ENCODE results near the gene COBL. TPM values are rescaled to one million over a fixed set of nuclear protein-coding genes. Genes with fewer than 3 reads are reported as not detected.

COBL gene
- total and polyA plus RNA-seq, 2 experiments from 2014 or later: 0.07 to 0.69 TPM

DNA sequence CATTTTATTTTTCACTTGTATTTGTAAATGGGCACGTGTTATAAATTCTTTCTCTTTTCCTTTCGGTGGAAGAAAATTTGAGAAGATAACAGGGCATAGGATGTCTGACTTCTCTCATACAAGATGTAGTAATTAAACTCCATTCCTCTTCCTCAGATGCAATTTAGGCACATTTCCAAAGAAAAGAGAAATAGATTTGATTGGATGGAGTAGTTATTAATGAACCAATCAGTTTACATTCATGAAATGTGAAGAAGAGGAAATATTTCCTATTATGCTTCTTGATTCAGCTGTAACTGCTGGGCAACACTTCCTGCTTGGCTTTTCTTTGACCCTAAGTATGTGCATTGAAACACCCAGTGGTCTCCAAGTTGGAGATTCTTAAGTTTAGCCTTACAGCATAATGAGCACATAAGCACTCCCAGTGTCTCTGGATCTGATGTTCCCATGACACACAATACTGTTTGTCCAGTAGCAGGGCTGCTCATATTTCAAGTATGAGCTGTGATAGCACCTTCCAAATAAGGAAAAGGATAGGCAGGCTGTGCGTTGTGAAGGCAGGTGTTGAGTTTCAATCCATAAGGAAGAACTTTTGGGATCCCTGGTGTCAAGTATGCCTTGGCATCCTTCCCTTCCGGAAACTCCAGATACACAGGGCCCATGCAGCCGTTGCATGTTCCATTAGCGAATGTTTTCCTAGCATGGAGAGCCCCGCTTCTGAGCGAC, 33.4 kb upstream of the COBL start:
- no peaks in the 10 kb centered on the region for H3K9me3 ChIP-seq (ENCODE audit: low read depth)
- no peak overlapping the region for H3K27ac ChIP-seq
- peaks cover 7% of the 10 kb centered on the region for H3K27me3 ChIP-seq
- peak; percentile 19 to 21 for DNase-seq (ENCODE audit: low read depth in 1 of 2, low spot score in 1 of 2)
- no peak overlapping the region for H3K4me3 ChIP-seq
- peaks cover 3% of the 10 kb centered on the region for H3K4me1 ChIP-seq (ENCODE audit: low read depth)
- no peak for TF ChIP-seq CTCF (IDR thresholded peaks at IDR 0.05; ENCODE audit: low read depth, low read length)
- H3K36me3 ChIP-seq: no peaks in the 10 kb centered on the region

GRCh38 chr7:51346126-51346525, 29.5 kb upstream of the COBL start:
- TF ChIP-seq CTCF (IDR thresholded peaks at IDR 0.05; ENCODE audit: low read depth, low read length): no peak
- no peak for DNase-seq (ENCODE audit: low read depth in 1 of 2, low spot score in 1 of 2)
- Histone ChIP-seq H3K9me3 (ENCODE audit: low read depth) (no peaks in the 10 kb centered on the region), H3K36me3 (no peaks in the 10 kb centered on the region), H3K27me3 (peaks cover 7% of the 10 kb centered on the region), H3K4me1 (ENCODE audit: low read depth) (peaks cover 3% of the 10 kb centered on the region), H3K4me3 (no peak overlapping the region), H3K27ac (no peak overlapping the region)

DNA sequence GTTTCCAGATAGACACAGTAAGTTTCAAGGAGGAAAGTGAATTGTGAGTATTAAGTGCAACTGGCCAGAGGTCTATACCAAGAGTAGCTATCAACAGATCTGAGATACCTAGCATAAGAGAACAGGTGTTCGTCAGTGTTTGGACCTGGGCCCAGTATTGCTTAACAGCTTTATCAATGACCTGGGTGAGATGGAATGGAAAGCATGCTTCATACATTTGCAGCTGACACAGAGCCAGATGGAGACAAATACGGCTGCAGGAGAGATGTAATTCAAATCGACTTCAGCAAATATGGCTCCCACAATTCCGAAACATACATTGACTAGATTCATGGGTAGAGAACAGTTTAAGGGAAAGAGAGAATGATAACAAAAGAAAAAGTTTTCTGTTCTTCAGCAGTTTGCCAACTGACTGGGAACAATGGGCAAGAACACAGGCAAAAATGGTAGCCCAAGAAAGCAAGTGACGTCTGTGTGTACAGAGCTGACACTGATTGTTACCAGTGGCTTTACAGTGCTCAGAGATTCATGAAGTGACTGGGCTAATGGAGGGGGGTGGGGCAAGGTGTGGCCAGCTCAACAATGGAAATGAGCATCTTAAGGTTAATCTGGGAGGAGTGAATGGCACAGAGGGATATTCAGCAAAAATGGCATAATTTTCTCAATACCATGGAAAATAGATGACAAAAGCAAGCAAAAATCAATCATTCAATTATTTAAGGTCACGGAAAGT, 28.0 kb upstream of the COBL start:
- H3K4me1 ChIP-seq (ENCODE audit: low read depth): no peaks in the 10 kb centered on the region
- H3K27me3 ChIP-seq: peaks cover 7% of the 10 kb centered on the region
- H3K36me3 ChIP-seq: no peaks in the 10 kb centered on the region
- no peaks in the 10 kb centered on the region for H3K9me3 ChIP-seq (ENCODE audit: low read depth)
- TF ChIP-seq CTCF (IDR thresholded peaks at IDR 0.05; ENCODE audit: low read depth, low read length): no peak
- H3K4me3 ChIP-seq: no peak overlapping the region
- peak in 1 of 2 donors; percentile 25 for DNase-seq (ENCODE audit: low read depth in 1 of 2, low spot score in 1 of 2)
- H3K27ac ChIP-seq: no peak overlapping the region

DNA sequence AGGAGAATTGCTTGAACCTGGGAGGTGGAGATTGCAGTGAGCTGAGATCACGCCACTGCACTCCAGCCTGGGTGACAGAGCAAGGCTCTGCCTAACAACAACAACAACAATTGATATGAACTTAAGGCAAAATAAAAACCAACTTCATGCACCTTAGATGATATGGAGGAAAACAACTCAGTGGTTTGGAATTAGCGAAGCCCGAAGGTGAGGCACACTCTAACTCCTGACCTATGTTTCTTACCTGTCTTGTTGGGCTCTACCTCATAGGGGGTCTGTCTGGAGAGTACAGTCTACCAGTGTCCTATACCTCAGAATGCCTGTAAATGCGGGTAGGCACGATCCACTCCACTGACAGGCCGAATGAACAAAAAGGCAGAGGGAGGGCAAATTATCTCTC, 24.3 kb upstream of the COBL start:
- Histone ChIP-seq H3K27ac (no peak overlapping the region), H3K9me3 (ENCODE audit: low read depth) (no peaks in the 10 kb centered on the region), H3K36me3 (no peaks in the 10 kb centered on the region), H3K27me3 (no peaks in the 10 kb centered on the region), H3K4me1 (ENCODE audit: low read depth) (no peaks in the 10 kb centered on the region), H3K4me3 (no peak overlapping the region)
- no peak for TF ChIP-seq CTCF (IDR thresholded peaks at IDR 0.05; ENCODE audit: low read depth, low read length)
- no peak for DNase-seq (ENCODE audit: low read depth in 1 of 2, low spot score in 1 of 2)

- no peak for DNase-seq (ENCODE audit: low read depth in 1 of 2, low spot score in 1 of 2)
- Histone ChIP-seq H3K4me1 (ENCODE audit: low read depth) (no peaks in the 10 kb centered on the region), H3K4me3 (no peak overlapping the region), H3K36me3 (no peaks in the 10 kb centered on the region), H3K9me3 (ENCODE audit: low read depth) (no peaks in the 10 kb centered on the region), H3K27me3 (no peaks in the 10 kb centered on the region), H3K27ac (no peak overlapping the region)
- no peak for TF ChIP-seq CTCF (IDR thresholded peaks at IDR 0.05; ENCODE audit: low read depth, low read length)
Measured at GRCh38 chr7:51340029-51340838, 23.6 kb upstream of the COBL start.
